ENCODE measurements around the gene TIAL1.
"Not testable (repeated sequence)": the region's sequence is repeated elsewhere in the genome, so short reads cannot be mapped to it uniquely, and the experiment has no call there.

TIAL1 gene

GRCh38 chr10:119613741-119614140 lies 17.0 kb upstream of the TIAL1 start:
- no peak for DNase-seq

- no peak for DNase-seq
These were observed 14.7 kb upstream of the TIAL1 start for GRCh38 chr10:119611433-119611832.

GRCh38 chr10:119609516-119609915 lies 12.8 kb upstream of the TIAL1 start:
- DNase-seq = no peak

- DNase-seq = no peak
These were observed 11.8 kb upstream of the TIAL1 start for GRCh38 chr10:119608316-119609155.

GRCh38 chr10:119604468-119604867 lies 7.7 kb upstream of the TIAL1 start:
- DNase-seq = no peak

- DNase-seq = no peak
These were observed 5.7 kb upstream of the TIAL1 start for GRCh38 chr10:119602241-119603095.

GRCh38 chr10:119598397-119598796 lies 1.6 kb upstream of the TIAL1 start:
- no peak for DNase-seq

GRCh38 chr10:119597405-119598186 lies 832 bp upstream of the TIAL1 start:
- no peak for DNase-seq

GRCh38 chr10:119595676-119596515 lies 868 bp downstream of the TIAL1 start:
- DNase-seq = peak; percentile 63

- DNase-seq = no peak
These were observed 1.6 kb downstream of the TIAL1 start for GRCh38 chr10:119595134-119595675.

- no peak for DNase-seq
These were observed 8.7 kb downstream of the TIAL1 start for GRCh38 chr10:119588071-119588470.

GRCh38 chr10:119578355-119578754 lies 18.4 kb downstream of the TIAL1 start:
- DNase-seq = no peak

- no peak for DNase-seq
These were observed 20.8 kb downstream of the TIAL1 start for GRCh38 chr10:119575991-119576390.

- DNase-seq = no peak
These were observed 21.3 kb downstream of the TIAL1 start for GRCh38 chr10:119575506-119575905.

GRCh38 chr10:119567978-119568377 lies 28.8 kb downstream of the TIAL1 start:
- DNase-seq = no peak

GRCh38 chr10:119562097-119562496 lies 34.7 kb downstream of the TIAL1 start:
- no peak for DNase-seq

GRCh38 chr10:119559511-119559910 lies 37.3 kb downstream of the TIAL1 start:
- DNase-seq = not testable (repeated sequence)

GRCh38 chr10:119556081-119556480 lies 40.7 kb downstream of the TIAL1 start:
- not testable (repeated sequence) for DNase-seq

GRCh38 chr10:119555178-119555784 lies 41.5 kb downstream of the TIAL1 start:
- DNase-seq = no peak

- DNase-seq = no peak
These were observed 45.9 kb downstream of the TIAL1 start for GRCh38 chr10:119550827-119551226.

- no peak for DNase-seq
These were observed 47.3 kb downstream of the TIAL1 start for GRCh38 chr10:119549247-119549999.

Data from right hindlimb (tissue), 1 donor.